ENCODE measurements around the gene JMJD7. TPM values are rescaled to one million over a fixed set of nuclear protein-coding genes. Genes with fewer than 3 reads are reported as not detected.

The JMJD7 gene
- total RNA-seq, 4 donors from 2014 or later = 2.0 to 12.6 (median 7.9) TPM

DNA sequence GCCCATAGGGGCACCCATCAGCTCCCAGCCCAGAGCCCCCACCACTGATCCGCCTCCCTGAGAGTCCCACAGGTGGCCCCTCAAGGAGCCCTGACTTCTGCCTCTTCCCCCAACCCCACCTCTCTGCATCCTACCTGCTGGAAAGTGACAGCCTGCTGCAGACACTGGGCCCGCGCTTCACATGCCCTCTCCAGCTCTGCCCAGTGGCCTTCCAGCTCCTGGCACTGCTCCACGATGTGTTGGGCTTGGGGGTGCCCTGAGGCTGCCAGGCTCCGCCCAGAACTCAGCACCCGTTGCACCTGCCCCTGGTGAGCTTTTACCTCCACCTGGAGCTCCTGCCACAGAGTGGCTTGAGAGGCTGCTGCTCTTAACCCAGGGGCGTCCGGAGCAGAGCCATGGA lies 45.8 kb downstream of the JMJD7 start:
- TF ChIP-seq, protein P1, sequence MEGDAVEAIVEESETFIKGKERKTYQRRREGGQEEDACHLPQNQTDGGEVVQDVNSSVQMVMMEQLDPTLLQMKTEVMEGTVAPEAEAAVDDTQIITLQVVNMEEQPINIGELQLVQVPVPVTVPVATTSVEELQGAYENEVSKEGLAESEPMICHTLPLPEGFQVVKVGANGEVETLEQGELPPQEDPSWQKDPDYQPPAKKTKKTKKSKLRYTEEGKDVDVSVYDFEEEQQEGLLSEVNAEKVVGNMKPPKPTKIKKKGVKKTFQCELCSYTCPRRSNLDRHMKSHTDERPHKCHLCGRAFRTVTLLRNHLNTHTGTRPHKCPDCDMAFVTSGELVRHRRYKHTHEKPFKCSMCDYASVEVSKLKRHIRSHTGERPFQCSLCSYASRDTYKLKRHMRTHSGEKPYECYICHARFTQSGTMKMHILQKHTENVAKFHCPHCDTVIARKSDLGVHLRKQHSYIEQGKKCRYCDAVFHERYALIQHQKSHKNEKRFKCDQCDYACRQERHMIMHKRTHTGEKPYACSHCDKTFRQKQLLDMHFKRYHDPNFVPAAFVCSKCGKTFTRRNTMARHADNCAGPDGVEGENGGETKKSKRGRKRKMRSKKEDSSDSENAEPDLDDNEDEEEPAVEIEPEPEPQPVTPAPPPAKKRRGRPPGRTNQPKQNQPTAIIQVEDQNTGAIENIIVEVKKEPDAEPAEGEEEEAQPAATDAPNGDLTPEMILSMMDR (IDR thresholded peaks at IDR 0.05; ENCODE audit: low read depth) = no peak

- TF ChIP-seq, protein P1 (IDR thresholded peaks at IDR 0.05; ENCODE audit: low read depth) = no peak
Measured at GRCh38 chr15:41874736-41875135, 46.8 kb downstream of the JMJD7 start.

DNA sequence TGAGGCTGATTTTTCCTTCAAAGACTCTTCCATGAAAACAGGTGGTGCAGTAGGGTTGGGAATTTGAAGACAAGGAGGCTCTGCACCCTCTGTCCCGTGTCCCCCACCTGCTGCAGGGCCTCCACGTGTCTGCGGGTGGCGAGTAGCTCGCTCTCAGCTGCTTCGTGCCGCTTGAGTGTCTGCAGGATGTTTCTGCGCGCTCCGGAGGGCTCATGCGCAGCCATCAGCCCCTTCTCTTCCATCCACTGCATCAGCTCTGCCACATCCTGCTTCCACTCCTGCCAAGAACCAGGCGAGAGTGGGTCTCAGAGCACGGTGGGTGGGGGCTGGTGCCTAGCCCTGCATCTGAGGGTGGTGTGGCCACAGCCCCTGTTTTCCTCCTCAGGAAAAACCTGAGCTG lies 48.1 kb downstream of the JMJD7 start:
- TF ChIP-seq, protein P1 (IDR thresholded peaks at IDR 0.05; ENCODE audit: low read depth) = no peak

GRCh38 chr15:41876689-41877088 lies 48.8 kb downstream of the JMJD7 start:
- TF ChIP-seq, protein P1 (IDR thresholded peaks at IDR 0.05; ENCODE audit: low read depth) = no peak

GRCh38 chr15:41877631-41878354 lies 49.9 kb downstream of the JMJD7 start:
- TF ChIP-seq, protein P1 (IDR thresholded peaks at IDR 0.05; ENCODE audit: low read depth) = no peak

GRCh38 chr15:41878355-41878699 lies 50.4 kb downstream of the JMJD7 start:
- TF ChIP-seq, protein P1 (IDR thresholded peaks at IDR 0.05; ENCODE audit: low read depth) = no peak

- TF ChIP-seq, protein P1 (IDR thresholded peaks at IDR 0.05; ENCODE audit: low read depth) = no peak
Measured at GRCh38 chr15:41879321-41879845, 51.5 kb downstream of the JMJD7 start.
